B cell (primary cell): Measurements from ENCODE around the gene ACIN1. TPM values are rescaled to one million over a fixed set of nuclear protein-coding genes. Genes with fewer than 3 reads are reported as not detected.

ENCODE experiments used
- ATAC-seq: fragments of 200-7000 bp; cut with Tn5 transposase; one replicate; pipeline ENCODE4 v1.10.0; 2021; ENCODE audit warnings: low read depth, mild to moderate bottlenecking, moderate number of reproducible peaks, moderate library complexity
- CTCF ChIA-PET: fragments of 350-600 bp; sonication (Branson Sonifier 250); formaldehyde crosslinking; loops from one replicate; lab custom pipeline; 2021; ENCODE audit warnings: antibody characterized with exemption, inconsistent platforms; lab: Charles Lee
- POLR2A ChIA-PET: fragments of 350-600 bp; sonication (Branson Sonifier 250); formaldehyde crosslinking; loops from one replicate; lab custom pipeline; 2021; ENCODE audit warnings: antibody characterized with exemption; lab: Charles Lee
- DNase-seq: peaks from one replicate; pipeline ENCODE4 v3.0.0; 2013
- H2AFZ ChIP-seq: 2 replicates; pipeline ENCODE4 v1.6.1; 2012; ENCODE audit warnings: mild to moderate bottlenecking, low read depth, low read length; ENCODE audit not compliant: insufficient read depth, poor library complexity, severe bottlenecking
- H3K27ac ChIP-seq, 2 donors: 1 replicate in 1 of 2; 2 replicates in 1 of 2; pipeline ENCODE4 v1.5.1; 2012 to 2013; ENCODE audit warnings: low read length in 2 of 2, mild to moderate bottlenecking in 2 of 2, moderate library complexity in 1 of 2
- H3K27me3 ChIP-seq, 4 experiments: fragments of 200-600 bp in 1 of 4; sonication (generic) in 1 of 4; replicated peaks in 1 of 4; 1 replicate in 2 of 4; 2 replicates in 2 of 4; pipeline versions ENCODE4 v1.6.1 to v1.7.0; 2013 to 2016; ENCODE audit warnings: low read length in 3 of 4, mild to moderate bottlenecking in 2 of 4, mixed read lengths in 1 of 4, moderate library complexity in 1 of 4; ENCODE audit not compliant: insufficient read depth in 4 of 4, control insufficient read depth in 3 of 4; ENCODE audit errors: control extremely low read depth in 1 of 4
- H3K36me3 ChIP-seq, 2 experiments: replicated peaks in 1 of 2; 1 replicate in 1 of 2; 2 replicates in 1 of 2; pipeline versions ENCODE4 v1.6.1 to v1.7.1; 2013; ENCODE audit warnings: low read length in 1 of 2; ENCODE audit not compliant: insufficient read depth in 2 of 2, control insufficient read depth in 1 of 2; ENCODE audit errors: control extremely low read depth in 1 of 2, extremely low read depth in 1 of 2
- H3K4me1 ChIP-seq, 2 donors: fragments of 200-600 bp in 1 of 2; sonication (generic) in 1 of 2; 1 replicate in 1 of 2; 2 replicates in 1 of 2; pipeline versions ENCODE4 v1.5.1 to v1.6.1; 2013 to 2017; ENCODE audit warnings: low read length in 2 of 2; ENCODE audit not compliant: control insufficient read depth in 2 of 2, insufficient read depth in 2 of 2
- H3K4me2 ChIP-seq: replicated peaks from 2 replicates; pipeline ENCODE3; 2012; ENCODE audit warnings: mild to moderate bottlenecking, low read depth, low read length; ENCODE audit not compliant: poor library complexity, severe bottlenecking
- H3K4me3 ChIP-seq, 5 experiments: fragments of 200-600 bp in 1 of 5; sonication (generic) in 1 of 5; 1 replicate in 3 of 5; 2 replicates in 2 of 5; pipeline versions ENCODE4 v1.5.1 to v1.7.0; 2011 to 2016; ENCODE audit warnings: low read length in 4 of 5, mild to moderate bottlenecking in 4 of 5, low read depth in 2 of 5, control low read depth in 1 of 5, moderate library complexity in 1 of 5; ENCODE audit not compliant: insufficient read depth in 1 of 5; ENCODE audit errors: control extremely low read depth in 1 of 5, extremely low read depth in 1 of 5
- H3K79me2 ChIP-seq: fragments of 200-600 bp; sonication (generic); one replicate; pipeline ENCODE4 v1.6.0; 2016; ENCODE audit warnings: low read length; ENCODE audit not compliant: control insufficient read depth, insufficient read depth
- H3K9ac ChIP-seq: fragments of 200-600 bp; sonication (generic); 2 replicates; pipeline ENCODE4 v1.6.1; 2017; ENCODE audit warnings: mild to moderate bottlenecking, low read length, moderate library complexity
- H3K9me3 ChIP-seq, 3 donors: one replicate each; pipeline versions ENCODE4 v1.6.1 to v1.7.1; 2013; ENCODE audit warnings: low read length in 2 of 3; ENCODE audit not compliant: control insufficient read depth in 2 of 3, insufficient read depth in 1 of 3; ENCODE audit errors: control extremely low read depth in 1 of 3
- H4K20me1 ChIP-seq: 2 replicates; pipeline ENCODE4 v1.6.0; 2012; ENCODE audit warnings: mild to moderate bottlenecking, low read length; ENCODE audit not compliant: insufficient read depth, control insufficient read depth, poor library complexity, severe bottlenecking
- H3K27ac Mint-ChIP-seq: one replicate; pipeline ENCODE4 v1.8.0; 2021; ENCODE audit warnings: mixed read lengths
- H3K27me3 Mint-ChIP-seq: one replicate; pipeline ENCODE4 v1.8.0; 2021; ENCODE audit warnings: mixed read lengths
- H3K4me1 Mint-ChIP-seq: one replicate; pipeline ENCODE4 v1.8.0; 2021; ENCODE audit warnings: mixed read lengths
- H3K4me3 Mint-ChIP-seq: one replicate; pipeline ENCODE4 v1.8.0; 2021; ENCODE audit warnings: mixed read lengths
- H3K9me3 Mint-ChIP-seq: one replicate; pipeline ENCODE4 v1.8.0; 2022; ENCODE audit warnings: mixed read lengths; ENCODE audit not compliant: insufficient read depth
- CTCF ChIP-seq: fragments of 200-600 bp; IDR thresholded peaks from one replicate; pipeline ENCODE4 v1.8.0; 2022; ENCODE audit warnings: antibody characterized with exemption, mild to moderate bottlenecking
- EZH2 ChIP-seq: IDR thresholded peaks from 2 replicates; pipeline ENCODE4 v1.6.1; 2012; ENCODE audit warnings: borderline replicate concordance, low read depth, mild to moderate bottlenecking, moderate library complexity, low read length; ENCODE audit not compliant: insufficient read depth, poor library complexity, severe bottlenecking
- WGBS: methylation state at CpG from one replicate; pipeline ENCODE4 v1.1.5; 2013; ENCODE audit warnings: missing lambda C conversion rate; ENCODE audit not compliant: insufficient coverage; 5-methylcytosine and 5-hydroxymethylcytosine counted together
- intact Hi-C: fragments of 100-400 bp; cut with micrococcal nuclease; formaldehyde crosslinking; loops from one replicate; pipeline ENCODE4 v1.10.0; 2022
- polyA plus RNA-seq: library from polyadenylated mRNA; depleted of rRNA; stranded (reverse); fragments of >200 nt; gene quantifications from 2 replicates; pipeline ENCODE4 v1.2.3, GENCODE V29; 2012
- total RNA-seq, 2 donors: library from RNA; stranded (reverse); fragments of 120-200 nt in 1 of 2; gene quantifications; 1 replicate in 1 of 2; 2 replicates in 1 of 2; pipeline versions ENCODE4 v1.2.3 to v1.2.4, GENCODE V29; 2013 to 2022

Gene ACIN1
- total and polyA plus RNA-seq, 2 donors (not counting 1 experiment from before 2014, with no cell fraction given) = 178 to 359 TPM

GRCh38 chr14:23057757-23058653, 36.9 kb downstream of the ACIN1 start:
- no peaks in the 10 kb centered on the region for H3K27me3 Mint-ChIP-seq
- WGBS = 3% methylated on average over 50 of the region's 51 CpGs
- no peaks in the 10 kb centered on the region for H3K79me2 ChIP-seq
- H2AFZ ChIP-seq = peak overlapping the region; percentile 63
- TF ChIP-seq EZH2 = no peak
- peak; percentile 95 for TF ChIP-seq CTCF
- peak; percentile 89 for DNase-seq
- H3K9me3 Mint-ChIP-seq = no peaks in the 10 kb centered on the region
- peak; percentile 64 for ATAC-seq
- intact Hi-C loops = loop anchor here (1.0 to 10.0 kb wide), 10 partner anchors 24 to 753 kb away; partner anchors contain the start of gene PSMB5
- H3K4me3 Mint-ChIP-seq = peak overlapping the region; percentile 95
- H4K20me1 ChIP-seq = peaks cover 15% of the 10 kb centered on the region
- H3K9ac ChIP-seq = peak overlapping the region; percentile 82
- ChIA-PET CTCF (interaction anchor here (0.6 to 19.1 kb wide), 46 partner anchors 8 to 802 kb away, joined by 3 to 1134 read pairs (median 4); partner anchors contain the start of genes ACIN1, AJUBA, C14orf119 and HAUS4), POLR2A (interaction anchor here (0.9 to 1.5 kb wide), 8 partner anchors 14 to 488 kb away, joined by 3 to 13 read pairs (median 4); partner anchors contain the start of genes ACIN1, AJUBA, C14orf119 and RBM23)
- H3K9me3 ChIP-seq = no peaks in the 10 kb centered on the region
- H3K4me1 ChIP-seq = peaks cover 10 to 21% of the 10 kb centered on the region in 2 donors
- H3K4me1 Mint-ChIP-seq = peaks cover 18% of the 10 kb centered on the region
- H3K4me2 ChIP-seq = peak overlapping the region; percentile 100
- peaks cover 4 to 42% of the 10 kb centered on the region in 2 experiments for H3K36me3 ChIP-seq
- H3K4me3 ChIP-seq = peak overlapping the region; percentile 11 to 91 (median 68)
- H3K27me3 ChIP-seq = peaks cover 0 to 6% (median 0%) of the 10 kb centered on the region in 4 experiments
- H3K27ac Mint-ChIP-seq = peak overlapping the region; percentile 76
- no peak overlapping the region for H3K27ac ChIP-seq
